ENCODE results near the gene GRB10. TPM values are rescaled to one million over a fixed set of nuclear protein-coding genes. Genes with fewer than 3 reads are reported as not detected.
"Not testable (repeated sequence)": the region's sequence is repeated elsewhere in the genome, so short reads cannot be mapped to it uniquely, and the experiment has no call there.

Gene GRB10
- total RNA-seq, 1 donor from 2014 or later = 131 TPM

DNA sequence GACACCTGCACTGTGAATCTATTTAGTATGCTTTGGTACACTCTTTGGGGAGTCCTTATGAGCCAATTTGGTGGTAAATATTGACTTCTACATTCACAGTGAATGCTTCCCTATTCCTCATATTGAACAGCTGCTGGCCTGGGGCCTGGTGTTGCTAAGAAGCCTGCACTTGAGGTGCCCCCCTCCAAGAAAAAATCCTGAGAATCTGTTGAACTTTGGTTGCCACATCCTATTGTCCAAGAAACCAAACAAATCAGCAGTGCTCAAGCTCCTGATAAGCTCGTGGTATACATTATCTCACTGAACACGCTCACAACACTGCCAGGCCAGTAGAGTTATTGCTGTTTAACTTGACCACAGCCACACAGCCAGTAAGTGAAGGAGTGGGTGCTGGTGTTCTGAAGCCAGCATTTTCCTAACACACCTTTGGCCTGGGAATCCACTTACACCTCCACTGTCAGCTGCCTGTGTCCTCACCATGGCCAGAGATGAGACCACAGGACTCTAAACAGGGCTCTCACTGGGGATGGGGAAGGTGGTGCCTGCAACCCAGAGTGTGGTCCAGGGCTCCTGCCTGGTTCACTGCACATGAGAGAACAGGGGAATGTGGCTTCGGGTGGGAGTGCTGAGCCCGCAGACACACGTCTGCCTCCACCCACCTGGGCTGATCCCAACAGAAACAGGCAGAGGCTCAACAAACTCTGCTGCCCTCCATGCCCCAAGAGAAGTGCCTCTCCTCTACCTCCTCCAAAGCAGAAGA is 224.2 kb downstream of the GRB10 start:
- no peak for DNase-seq (ENCODE audit: extremely low read depth, low read depth, low spot score)

DNA sequence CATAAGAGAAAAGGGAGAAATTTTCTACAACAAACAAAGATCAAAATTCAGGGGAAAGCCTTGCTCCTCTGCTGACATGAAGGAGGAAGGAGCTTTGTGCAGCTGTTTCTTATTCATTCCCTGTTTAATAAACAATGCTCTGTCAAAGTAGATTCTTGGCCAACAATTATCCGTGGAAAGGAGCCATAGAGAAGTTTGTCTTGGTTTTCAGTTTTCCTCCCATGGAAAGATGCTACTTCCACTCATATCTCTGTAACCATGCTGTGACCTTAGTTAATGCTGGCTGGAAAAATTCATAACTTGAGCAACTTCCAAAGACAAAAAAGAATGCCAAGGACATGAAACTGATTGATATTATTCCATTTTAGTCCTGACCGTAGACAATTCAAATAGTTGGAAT is 225.6 kb downstream of the GRB10 start:
- no peak for DNase-seq (ENCODE audit: extremely low read depth, low read depth, low spot score)

DNA sequence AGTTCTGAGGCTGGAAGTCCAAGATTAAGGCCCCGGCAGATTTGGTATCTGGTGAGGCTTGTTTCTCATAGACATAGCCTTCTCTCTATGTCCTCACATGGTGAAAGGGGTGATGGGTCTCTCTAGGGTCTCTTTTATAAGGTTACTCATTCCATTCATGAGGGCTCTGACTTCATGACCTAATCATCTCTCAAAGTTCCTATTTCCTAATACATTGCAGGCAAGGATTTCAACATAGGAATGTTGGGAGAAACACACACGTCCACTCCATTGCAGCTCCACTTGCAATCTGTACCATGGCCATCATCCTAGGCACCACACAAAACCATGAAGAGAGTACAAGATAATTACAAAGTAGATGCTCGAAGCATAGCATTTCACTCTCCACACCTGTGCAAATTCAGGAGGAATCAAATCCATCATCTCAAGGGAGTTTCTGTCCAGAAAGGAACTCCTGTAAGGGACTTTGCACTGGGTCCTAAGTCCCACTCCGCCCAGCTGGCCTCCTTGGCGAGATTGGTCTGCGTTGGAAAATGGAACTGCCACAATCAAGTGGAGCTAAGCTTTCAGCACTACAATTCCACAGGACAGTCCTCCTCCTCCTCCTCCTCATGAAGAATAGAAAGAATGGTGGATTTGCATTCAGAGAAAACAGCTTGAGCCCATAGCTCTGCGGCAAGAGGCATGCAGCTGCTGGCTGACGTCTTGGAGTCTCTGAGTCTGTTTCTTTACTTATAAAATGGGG is 226.3 kb downstream of the GRB10 start:
- no peak for DNase-seq (ENCODE audit: extremely low read depth, low read depth, low spot score)

DNA sequence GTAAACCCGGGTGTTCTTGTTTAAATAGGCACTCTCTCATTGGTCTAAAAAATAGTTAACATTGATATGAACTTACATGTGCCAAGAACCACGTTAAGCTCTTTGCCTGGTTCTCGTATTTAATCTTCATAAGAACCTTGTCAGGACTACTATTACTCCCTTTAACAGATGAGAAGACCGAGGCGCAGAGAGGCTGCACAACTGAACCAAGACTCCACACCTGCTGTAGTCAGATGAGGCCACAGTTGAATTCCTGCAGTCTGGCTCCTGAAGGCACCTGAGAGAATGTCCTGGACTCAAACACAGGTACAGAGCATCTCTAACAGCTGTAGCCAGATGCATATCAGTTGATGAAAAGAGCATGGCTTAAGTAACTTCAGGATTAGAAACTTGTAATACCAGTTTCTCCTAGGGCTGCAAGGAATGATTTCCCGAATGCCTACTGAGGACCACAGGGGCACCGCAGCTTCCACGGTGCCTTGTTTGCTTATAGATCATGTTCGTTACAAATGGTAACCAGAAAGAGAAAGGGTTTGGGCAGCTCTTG is 227.0 kb downstream of the GRB10 start:
- DNase-seq (ENCODE audit: extremely low read depth, low read depth, low spot score) = no peak

DNA sequence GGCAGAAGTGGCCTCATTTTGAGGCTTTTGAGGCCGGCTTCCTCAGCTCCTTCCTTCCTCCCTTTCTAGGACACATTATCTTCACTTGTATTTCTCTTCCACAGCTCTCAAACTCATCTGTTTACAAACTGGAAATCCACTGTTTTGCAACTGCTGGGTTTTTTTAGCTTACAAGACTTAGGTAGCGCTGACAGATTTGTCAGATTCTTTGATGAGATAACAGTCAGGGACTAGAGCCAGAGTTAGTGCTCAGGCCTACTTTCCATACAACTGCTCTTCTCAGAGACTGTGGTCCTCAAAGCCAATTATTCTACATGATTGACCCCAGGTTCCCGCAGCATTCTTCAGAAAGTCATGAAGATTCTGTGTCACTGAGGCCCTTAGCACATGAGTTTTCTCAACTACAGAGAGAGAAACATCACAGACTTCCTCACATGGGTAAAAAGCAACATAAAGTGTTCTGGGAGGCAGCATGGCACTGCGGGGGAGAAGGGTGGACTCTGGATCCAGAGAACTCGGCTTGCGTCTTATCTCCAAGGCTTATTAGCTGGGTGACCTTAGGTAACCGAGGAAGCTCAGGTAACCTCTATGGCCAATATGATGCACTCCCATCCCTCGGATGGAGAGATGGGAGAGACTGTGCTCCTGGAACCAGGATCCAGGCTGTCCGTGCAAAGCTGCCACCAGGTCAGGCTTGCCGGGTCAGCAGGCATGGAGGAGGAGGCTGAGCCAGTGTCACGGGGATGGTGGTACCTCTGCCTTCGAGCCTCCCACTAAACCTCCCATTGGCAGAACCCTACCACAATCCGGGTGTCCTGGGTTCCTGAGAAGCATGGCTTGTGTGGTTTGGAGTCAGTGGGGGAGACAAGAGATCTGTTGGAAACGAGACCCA is 228.0 kb downstream of the GRB10 start:
- DNase-seq (ENCODE audit: extremely low read depth, low read depth, low spot score) = no peak

DNA sequence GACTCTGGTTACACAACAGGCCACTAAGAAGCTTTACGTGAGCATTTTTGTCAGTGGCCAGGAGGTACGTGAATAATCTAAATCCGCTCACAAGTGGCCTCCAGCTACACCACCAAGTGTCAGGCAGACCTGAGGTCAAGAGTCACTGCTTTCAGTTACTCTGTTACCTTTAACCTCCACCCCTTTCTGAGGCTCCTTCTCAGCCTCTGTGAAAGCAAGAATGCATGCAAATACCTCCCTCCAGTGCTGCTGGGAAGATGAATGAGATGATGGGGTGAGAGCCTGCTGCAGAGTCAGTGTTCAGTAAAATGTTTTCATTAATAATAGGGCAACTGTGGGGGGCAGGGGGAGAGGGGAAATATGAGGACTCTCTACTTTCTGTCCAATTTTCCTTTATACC is 228.7 kb downstream of the GRB10 start:
- DNase-seq (ENCODE audit: extremely low read depth, low read depth, low spot score) = no peak

DNA sequence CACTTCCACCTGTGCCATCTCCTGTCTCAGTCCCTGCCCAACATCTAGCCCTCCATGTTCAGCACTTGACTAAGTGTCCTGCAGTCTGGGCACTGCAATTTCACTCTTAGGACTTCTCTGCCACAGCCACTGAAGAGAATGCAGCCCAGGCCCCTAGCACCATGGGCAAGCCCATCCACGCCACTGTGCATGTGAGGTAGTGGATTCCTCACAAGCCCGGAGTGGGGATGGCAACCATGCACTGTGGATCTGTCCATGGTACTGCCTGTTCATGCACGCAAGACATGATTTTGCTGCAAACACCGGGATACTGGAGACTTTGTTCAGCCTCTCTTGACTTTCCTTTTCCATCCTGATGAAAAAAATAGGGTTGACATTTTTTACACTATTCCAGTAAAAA is 229.8 kb downstream of the GRB10 start:
- DNase-seq (ENCODE audit: extremely low read depth, low read depth, low spot score) = no peak

DNA sequence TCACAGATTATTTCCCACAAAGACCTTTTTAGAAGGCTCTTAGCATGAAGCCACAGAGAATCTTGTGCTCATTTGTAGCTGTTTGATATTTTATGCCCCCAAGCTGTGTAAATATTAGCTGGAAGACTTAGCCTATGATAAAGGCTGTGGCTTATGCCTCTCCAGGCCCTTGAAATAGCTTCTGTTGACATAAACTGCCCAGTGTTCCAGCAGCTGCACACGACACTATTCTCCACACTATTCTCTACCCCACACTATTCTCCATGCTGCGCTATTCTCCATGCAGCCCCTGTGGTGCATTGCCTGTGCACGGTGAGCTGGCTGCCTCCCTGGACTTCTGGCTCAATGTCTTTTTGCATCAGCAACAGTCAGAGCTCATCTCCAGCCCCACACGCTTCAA is 230.6 kb downstream of the GRB10 start:
- no peak for DNase-seq (ENCODE audit: extremely low read depth, low read depth, low spot score)

DNA sequence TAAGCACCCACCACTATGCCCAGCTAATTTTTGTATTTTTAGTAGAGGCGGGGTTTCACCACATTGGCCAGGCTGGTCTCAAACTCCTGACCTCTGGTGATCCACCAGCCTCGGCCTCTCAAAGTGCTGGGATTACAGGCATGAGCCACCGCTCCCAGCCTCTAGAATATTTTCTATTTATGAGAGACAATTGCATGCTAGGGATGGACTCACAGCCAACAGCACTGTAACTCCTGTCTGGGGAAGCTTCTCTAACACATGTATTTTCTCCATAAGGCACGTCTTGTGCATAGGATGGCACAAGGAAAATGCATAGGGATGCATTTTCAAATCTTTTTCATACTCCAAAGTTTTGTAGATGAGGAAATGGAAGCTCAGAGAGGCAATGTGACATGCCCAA is 237.1 kb downstream of the GRB10 start:
- DNase-seq (ENCODE audit: extremely low read depth, low read depth, low spot score) = not testable (repeated sequence)

DNA sequence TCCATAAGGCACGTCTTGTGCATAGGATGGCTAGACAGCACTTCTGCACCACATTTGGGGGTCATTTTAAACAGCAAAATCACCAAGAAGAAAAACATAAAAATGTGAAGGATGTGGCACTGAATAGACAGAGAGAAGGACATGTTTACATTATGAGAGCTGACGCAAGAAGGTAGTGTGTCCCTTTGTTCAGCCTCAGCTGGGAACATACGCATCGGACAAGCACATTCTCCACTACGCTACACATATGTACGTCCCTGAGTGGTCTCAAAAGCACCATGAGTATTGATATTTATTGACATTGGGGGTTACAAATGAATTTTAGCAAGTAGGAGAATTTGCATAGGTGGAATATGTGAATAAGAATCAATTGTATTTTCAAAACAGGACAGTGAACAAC is 237.7 kb downstream of the GRB10 start:
- no peak for DNase-seq (ENCODE audit: extremely low read depth, low read depth, low spot score)

DNA sequence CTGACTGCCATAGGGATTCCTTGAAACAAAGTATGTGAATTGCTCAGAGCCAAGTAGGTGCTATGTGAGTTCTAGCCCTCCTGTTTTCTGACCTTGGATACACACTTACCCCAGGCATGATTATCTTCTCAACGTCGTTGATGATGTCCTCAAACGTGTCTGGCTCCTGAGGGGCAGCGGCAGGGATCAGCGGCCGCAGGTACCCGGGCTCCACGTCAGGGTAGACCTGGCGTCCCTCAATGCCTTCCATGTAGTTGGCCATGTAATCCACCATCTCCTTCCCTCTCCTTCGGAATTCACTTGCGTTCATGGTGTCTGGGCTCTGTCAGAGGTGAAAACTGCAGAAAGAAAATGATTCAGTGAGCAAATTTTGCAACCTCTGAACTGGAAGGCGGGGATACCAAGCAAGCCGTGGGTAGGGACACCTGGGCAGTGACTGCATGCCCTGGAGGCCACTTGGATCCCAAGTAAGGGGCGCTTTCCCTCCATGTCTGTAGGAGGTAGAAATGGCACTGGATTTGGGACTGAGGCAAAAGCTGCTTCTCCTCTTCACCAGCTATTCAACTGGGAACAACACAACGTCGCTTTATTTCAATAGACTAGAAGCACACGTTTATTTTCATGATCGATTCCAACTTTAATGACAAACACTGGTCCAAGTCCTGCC is 238.8 kb downstream of the GRB10 start:
- DNase-seq (ENCODE audit: extremely low read depth, low read depth, low spot score) = no peak

DNA sequence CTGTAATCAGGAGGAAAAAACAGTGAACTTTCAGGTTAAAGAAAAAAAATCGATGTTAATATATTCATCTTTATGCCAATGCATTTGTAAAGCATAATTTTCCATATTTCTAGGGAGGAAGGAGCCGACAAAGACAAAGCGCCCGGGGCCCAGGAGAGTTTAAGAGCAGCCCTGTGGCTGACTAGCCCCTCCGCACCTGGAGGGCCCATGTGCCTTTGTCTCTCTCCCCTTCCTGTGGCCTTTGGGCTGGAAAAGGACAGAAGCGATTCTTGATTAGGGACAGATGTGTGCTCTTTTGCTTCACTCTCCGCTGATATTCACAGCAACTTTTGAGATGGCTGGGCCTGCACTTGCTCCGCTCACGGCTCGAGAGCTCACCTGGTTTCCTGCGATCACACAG is 240.6 kb downstream of the GRB10 start:
- DNase-seq (ENCODE audit: extremely low read depth, low read depth, low spot score) = no peak

DNA sequence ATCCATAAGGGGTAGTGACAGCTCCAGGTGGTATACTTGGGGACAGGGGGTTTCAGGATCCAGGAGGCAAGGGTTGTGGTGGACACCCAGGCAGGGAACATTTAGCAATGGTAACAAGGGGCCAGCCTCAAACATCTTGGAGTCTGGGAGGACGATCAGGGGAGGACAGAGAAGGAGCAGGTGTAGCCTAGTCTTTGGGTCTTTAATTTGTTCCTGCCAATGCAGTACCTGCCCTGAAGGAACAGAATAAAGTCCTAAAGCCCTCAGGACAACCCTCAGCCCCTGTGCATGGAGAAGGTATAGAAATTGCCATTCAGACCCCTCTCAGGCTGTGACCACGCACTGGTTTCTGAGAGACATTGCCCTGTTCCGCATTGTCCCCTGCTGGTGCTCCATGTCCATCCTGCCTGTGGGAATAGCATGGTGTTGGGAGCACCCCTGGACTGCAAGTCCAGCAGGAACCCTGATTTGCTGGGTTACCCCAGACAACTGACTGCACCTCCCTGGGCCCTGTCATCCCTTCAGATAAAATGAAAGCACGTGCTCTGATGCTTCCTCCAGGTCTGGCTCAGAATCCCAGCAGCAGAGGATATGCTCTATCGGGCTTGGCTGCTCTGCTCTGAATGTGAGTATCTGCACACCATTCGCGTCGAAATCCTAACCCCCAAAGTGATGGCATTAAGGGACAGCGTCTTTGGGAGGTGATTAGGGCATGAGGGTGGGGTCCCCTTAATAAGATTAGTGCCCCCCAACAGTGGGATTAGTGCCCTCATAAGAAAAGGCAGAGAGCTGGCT is 241.7 kb downstream of the GRB10 start:
- no peak for DNase-seq (ENCODE audit: extremely low read depth, low read depth, low spot score)

Other genes with a start within 250 kb of the GRB10 start
- not detected in 2 replicates for gene DDC, start 217.5 kb downstream of the GRB10 start, total RNA-seq